GM10248 (cell line): ENCODE results near the gene PTPN9.
"Not testable (repeated sequence)": the region's sequence is repeated elsewhere in the genome, so short reads cannot be mapped to it uniquely, and the experiment has no call there.

Experiments used
- CTCF ChIA-PET: fragments of 300-600 bp; sonication (Branson Sonifier 250); formaldehyde crosslinking; extraction: SDS; loops from one replicate; lab custom pipeline; 2021; ENCODE audit warnings: antibody characterized with exemption; lab: Yijun Ruan, JAX
- POLR2A ChIA-PET: fragments of 350-650 bp; sonication (Branson Sonifier 250); formaldehyde crosslinking; extraction: SDS; loops from one replicate; lab custom pipeline; 2020; ENCODE audit warnings: antibody characterized with exemption; lab: Yijun Ruan, JAX
- DNase-seq: peaks from one replicate; pipeline ENCODE4 v3.0.0; 2012; ENCODE audit errors: extremely low spot score
- CTCF ChIP-seq: IDR thresholded peaks from 2 replicates; pipeline ENCODE4 v1.5.1; 2012; ENCODE audit warnings: mild to moderate bottlenecking, low read depth; ENCODE audit errors: extremely low read depth, missing control alignments, control extremely low read depth

Gene PTPN9

GRCh38 chr15:75449585-75450306 is 129.4 kb downstream of the PTPN9 start:
- CTCF ChIA-PET, result interaction anchor here (7.7 kb wide), 1 partner anchor 82 kb away, joined by 47 read pairs; the partner anchor contains the start of gene MAN2C1
- TF ChIP-seq CTCF, result no peak
- no peak for DNase-seq
- POLR2A ChIA-PET, result interaction anchor here (0.6 to 3.0 kb wide), 3 partner anchors 81 to 191 kb away, joined by 3 to 17 read pairs (median 5); partner anchors contain the start of genes IMP3, MAN2C1 and NEIL1

GRCh38 chr15:75448171-75448570 is 130.9 kb downstream of the PTPN9 start:
- CTCF ChIA-PET, result interaction anchor here (1.0 to 1.3 kb wide), 2 partner anchors 80 to 192 kb away, joined by 3 to 6 read pairs; partner anchors contain the start of gene IMP3

GRCh38 chr15:75446151-75446550 is 133.0 kb downstream of the PTPN9 start:
- no peak for DNase-seq
- POLR2A ChIA-PET, result interaction anchor here (1.3 kb wide), 1 partner anchor 78 kb away, joined by 6 read pairs; no protein-coding TSS in a partner anchor
- no peak for TF ChIP-seq CTCF
- CTCF ChIA-PET, result interaction anchor here (0.8 to 2.2 kb wide), 6 partner anchors 8 to 117 kb away, joined by 3 to 6 read pairs (median 3); no protein-coding TSS in a partner anchor

More at GRCh38 chr15:75448171-75448570, 130.9 kb downstream of the PTPN9 start:
- POLR2A ChIA-PET, DNase-seq: not testable (repeated sequence)

- not testable (repeated sequence) for DNase-seq
- CTCF ChIA-PET, result interaction anchor here (0.8 to 2.2 kb wide), 4 partner anchors 9 to 15 kb away, joined by 3 to 6 read pairs (median 3); no protein-coding TSS in a partner anchor
- POLR2A ChIA-PET, result interaction anchor here (0.6 kb wide), 1 partner anchor 10 kb away, joined by 3 read pairs; no protein-coding TSS in a partner anchor
Observed at GRCh38 chr15:75445324-75445723, 133.8 kb downstream of the PTPN9 start.

- POLR2A ChIA-PET, DNase-seq: not testable (repeated sequence)
- CTCF ChIA-PET, result interaction anchor here (2.2 kb wide), 1 partner anchor 8 kb away, joined by 6 read pairs; no protein-coding TSS in a partner anchor
Observed at GRCh38 chr15:75443972-75444453, 135.1 kb downstream of the PTPN9 start.

- CTCF ChIA-PET, result interaction anchor here (1.0 kb wide), 1 partner anchor 9 kb away, joined by 4 read pairs; no protein-coding TSS in a partner anchor
- no peak for DNase-seq
- POLR2A ChIA-PET, result interaction anchor here (0.7 kb wide), 1 partner anchor 18 kb away, joined by 6 read pairs; no protein-coding TSS in a partner anchor
- TF ChIP-seq CTCF, result no peak
Observed at GRCh38 chr15:75437721-75438120, 141.4 kb downstream of the PTPN9 start.

- no peak for TF ChIP-seq CTCF
- POLR2A ChIA-PET, result interaction anchor here (0.7 to 1.5 kb wide), 2 partner anchors 15 to 19 kb away, joined by 3 to 6 read pairs; partner anchors contain the start of gene SIN3A
- DNase-seq, result no peak
- CTCF ChIA-PET, result interaction anchor here (0.9 to 1.7 kb wide), 2 partner anchors 8 to 17 kb away, joined by 3 to 6 read pairs; no protein-coding TSS in a partner anchor
Observed at GRCh38 chr15:75436881-75437280, 142.2 kb downstream of the PTPN9 start.
